Left lung (tissue), 10 donors: ENCODE data around the gene RSAD1. TPM values are rescaled to one million over a fixed set of nuclear protein-coding genes. Genes with fewer than 3 reads are reported as not detected.
A peak's percentile ranks its signal among the peaks of the same experiment; 100 is the strongest.

Source experiments
- ATAC-seq: fragments of 200-7000 bp; cut with Tn5 transposase; one replicate; pipeline ENCODE4 v1.9.1; 2020; ENCODE audit warnings: moderate library complexity
- DNase-seq, 4 donors: peaks; one replicate each; pipeline ENCODE4 v3.0.0-alpha.2; 2013 to 2020
- H3K27ac ChIP-seq, 2 donors: fragments of 200-600 bp; sonication (generic) in 1 of 2; one replicate each; pipeline versions ENCODE4 v1.5.0 to v1.8.0; 2020 to 2021
- H3K27me3 ChIP-seq, 2 donors: fragments of 200-600 bp; sonication (generic) in 1 of 2; one replicate each; pipeline versions ENCODE4 v1.5.0 to v1.8.0; 2020 to 2021
- H3K36me3 ChIP-seq, 2 donors: fragments of 200-600 bp; sonication (generic) in 1 of 2; one replicate each; pipeline versions ENCODE4 v1.5.0 to v1.8.0; 2020 to 2021
- H3K4me1 ChIP-seq, 2 donors: fragments of 200-600 bp; one replicate each; pipeline ENCODE4 v1.8.0; 2021
- H3K4me3 ChIP-seq, 2 donors: fragments of 200-600 bp; sonication (generic) in 1 of 2; one replicate each; pipeline versions ENCODE4 v1.5.0 to v1.8.0; 2020 to 2021; ENCODE audit warnings: mild to moderate bottlenecking in 1 of 2
- H3K9me3 ChIP-seq, 2 donors: fragments of 200-600 bp; sonication (generic) in 1 of 2; one replicate each; pipeline versions ENCODE4 v1.5.0 to v1.8.0; 2020 to 2021
- intact Hi-C, 2 donors: fragments of 100-400 bp; cut with DNase I; formaldehyde crosslinking; loops; one replicate each; pipeline versions ENCODE4 v1.11.2 to v1.14.2; 2022
- polyA plus RNA-seq, 6 donors: library from polyadenylated mRNA; unstranded; fragments of 120-200 nt; gene quantifications; one replicate each; pipeline ENCODE4 v1.2.1, GENCODE V29; 2013; ENCODE audit not compliant: insufficient read length in 6 of 6
- total RNA-seq, 2 donors: library from RNA; stranded (reverse); fragmentation: NEBNext Ultra II Directional; extraction: Animal tissue kit (Norgen Biotek cat#: 25700); gene quantifications; one replicate each; pipeline ENCODE4 v1.2.1, GENCODE V29; 2021
- TF ChIP-seq, protein P1 (sequence below), 2 donors: fragments of 200-600 bp; sonication (generic) in 1 of 2; IDR thresholded peaks; one replicate each; pipeline versions ENCODE4 v1.5.0 to v1.8.0; 2021; ENCODE audit warnings: antibody characterized with exemption in 2 of 2
- donor health status: DM: no; HTN: yes; CAD: no.
- donor health status: DM: no; HTN: no; CAD: no.

RSAD1 gene
- total and polyA plus RNA-seq, 8 donors = 28.5 to 61.5 (median 47.2) TPM

DNA sequence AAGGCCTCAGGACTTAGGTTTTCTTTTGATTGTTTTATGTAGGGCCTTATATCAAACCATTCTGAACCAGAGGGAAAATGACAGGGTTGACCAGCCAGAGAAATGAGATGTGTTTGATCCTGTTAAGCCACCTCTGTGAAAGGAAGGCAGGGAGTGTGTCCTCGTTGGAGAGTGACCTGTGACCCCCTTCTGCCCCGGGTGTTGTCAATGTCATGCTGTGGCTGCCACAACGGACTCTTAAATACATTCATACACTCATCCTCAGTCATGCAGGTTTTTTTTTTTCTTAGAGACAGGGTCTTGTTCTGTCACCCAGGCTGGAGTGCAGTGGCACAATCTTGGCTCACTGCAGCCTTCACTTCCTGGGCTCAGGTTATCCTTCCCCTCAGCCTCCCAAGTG is 35.7 kb downstream of the RSAD1 start:
- no peaks in the 10 kb centered on the region for H3K36me3 ChIP-seq
- intact Hi-C loops = no loop called here
- H3K4me3 ChIP-seq = no peak overlapping the region
- DNase-seq (no peak), ATAC-seq (no peak)
- H3K4me1 ChIP-seq = peaks cover 0 to 5% of the 10 kb centered on the region in 2 donors
- no peaks in the 10 kb centered on the region for H3K27me3 ChIP-seq
- no peak overlapping the region for H3K27ac ChIP-seq
- H3K9me3 ChIP-seq = no peaks in the 10 kb centered on the region
- TF ChIP-seq, protein P1, sequence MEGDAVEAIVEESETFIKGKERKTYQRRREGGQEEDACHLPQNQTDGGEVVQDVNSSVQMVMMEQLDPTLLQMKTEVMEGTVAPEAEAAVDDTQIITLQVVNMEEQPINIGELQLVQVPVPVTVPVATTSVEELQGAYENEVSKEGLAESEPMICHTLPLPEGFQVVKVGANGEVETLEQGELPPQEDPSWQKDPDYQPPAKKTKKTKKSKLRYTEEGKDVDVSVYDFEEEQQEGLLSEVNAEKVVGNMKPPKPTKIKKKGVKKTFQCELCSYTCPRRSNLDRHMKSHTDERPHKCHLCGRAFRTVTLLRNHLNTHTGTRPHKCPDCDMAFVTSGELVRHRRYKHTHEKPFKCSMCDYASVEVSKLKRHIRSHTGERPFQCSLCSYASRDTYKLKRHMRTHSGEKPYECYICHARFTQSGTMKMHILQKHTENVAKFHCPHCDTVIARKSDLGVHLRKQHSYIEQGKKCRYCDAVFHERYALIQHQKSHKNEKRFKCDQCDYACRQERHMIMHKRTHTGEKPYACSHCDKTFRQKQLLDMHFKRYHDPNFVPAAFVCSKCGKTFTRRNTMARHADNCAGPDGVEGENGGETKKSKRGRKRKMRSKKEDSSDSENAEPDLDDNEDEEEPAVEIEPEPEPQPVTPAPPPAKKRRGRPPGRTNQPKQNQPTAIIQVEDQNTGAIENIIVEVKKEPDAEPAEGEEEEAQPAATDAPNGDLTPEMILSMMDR (IDR thresholded peaks at IDR 0.05) = no peak

DNA sequence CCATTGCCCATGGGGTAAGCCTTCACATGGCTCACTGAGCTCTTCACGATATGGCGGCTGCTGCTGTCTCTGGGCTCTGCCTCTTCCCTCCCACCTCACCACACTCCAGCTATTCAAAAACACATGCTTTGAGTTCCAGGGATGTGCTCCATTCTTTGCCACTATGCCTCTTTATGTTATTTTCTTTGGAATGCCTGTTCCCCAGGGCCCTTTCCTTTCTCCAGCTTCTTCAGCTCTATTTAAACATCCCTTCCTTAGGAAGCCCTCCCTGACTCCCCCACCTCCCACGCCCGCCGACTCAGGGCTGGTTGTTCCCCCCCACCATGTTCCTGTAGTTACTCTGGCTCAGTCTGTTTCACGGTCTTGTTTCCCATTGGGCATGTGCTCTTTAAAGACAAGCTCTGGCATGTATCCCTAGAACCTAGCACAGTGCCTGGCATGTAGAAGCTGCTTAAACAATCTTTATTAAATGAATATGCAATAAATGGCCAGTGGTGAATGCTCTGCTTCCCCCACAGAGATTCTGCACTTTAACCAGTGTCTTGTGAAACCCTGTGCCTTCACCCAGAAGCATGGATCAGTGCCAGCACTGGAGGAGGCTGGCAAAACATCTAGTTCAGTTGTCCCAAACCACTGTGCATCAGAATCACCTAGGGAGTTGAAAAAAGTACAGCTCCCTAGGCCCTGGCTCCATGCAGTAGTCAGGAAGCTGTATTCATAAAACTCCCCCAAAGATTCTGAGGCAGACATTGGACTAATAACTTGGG is 36.5 kb downstream of the RSAD1 start:
- H3K36me3 ChIP-seq = no peaks in the 10 kb centered on the region
- intact Hi-C loops = no loop called here
- TF ChIP-seq, protein P1 (IDR thresholded peaks at IDR 0.05) = no peak
- ATAC-seq (no peak), DNase-seq (peak in 1 of 4 donors; percentile 42)
- peaks cover 0 to 5% of the 10 kb centered on the region in 2 donors for H3K4me1 ChIP-seq
- H3K27me3 ChIP-seq = no peaks in the 10 kb centered on the region
- no peak overlapping the region for H3K27ac ChIP-seq
- H3K4me3 ChIP-seq = no peak overlapping the region
- H3K9me3 ChIP-seq = no peaks in the 10 kb centered on the region

DNA sequence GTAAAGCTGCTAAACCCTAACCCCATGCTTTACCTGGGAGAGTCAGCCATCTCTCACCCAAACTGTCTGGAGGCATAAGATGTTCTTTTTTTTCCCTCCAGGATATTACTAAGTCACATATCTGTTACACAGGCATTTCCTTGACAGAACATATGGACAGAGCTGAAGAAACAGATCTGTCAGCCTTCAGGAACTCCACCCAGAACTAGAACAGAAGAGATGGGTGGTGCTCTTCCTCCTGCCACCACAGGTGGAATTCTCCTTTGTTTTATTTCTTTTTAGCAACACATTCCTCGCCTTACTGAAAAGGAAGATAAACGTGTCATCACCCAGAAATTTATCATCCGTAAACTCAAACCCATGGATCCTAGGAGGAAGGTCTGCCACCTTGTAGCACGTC is 38.4 kb downstream of the RSAD1 start:
- Histone ChIP-seq H3K4me1 (no peaks in the 10 kb centered on the region), H3K27me3 (no peaks in the 10 kb centered on the region), H3K4me3 (no peak overlapping the region), H3K36me3 (no peaks in the 10 kb centered on the region), H3K9me3 (no peaks in the 10 kb centered on the region), H3K27ac (no peak overlapping the region)
- TF ChIP-seq, protein P1 (IDR thresholded peaks at IDR 0.05) = no peak
- ATAC-seq = no peak
- DNase-seq = no peak
- intact Hi-C loops = no loop called here

DNA sequence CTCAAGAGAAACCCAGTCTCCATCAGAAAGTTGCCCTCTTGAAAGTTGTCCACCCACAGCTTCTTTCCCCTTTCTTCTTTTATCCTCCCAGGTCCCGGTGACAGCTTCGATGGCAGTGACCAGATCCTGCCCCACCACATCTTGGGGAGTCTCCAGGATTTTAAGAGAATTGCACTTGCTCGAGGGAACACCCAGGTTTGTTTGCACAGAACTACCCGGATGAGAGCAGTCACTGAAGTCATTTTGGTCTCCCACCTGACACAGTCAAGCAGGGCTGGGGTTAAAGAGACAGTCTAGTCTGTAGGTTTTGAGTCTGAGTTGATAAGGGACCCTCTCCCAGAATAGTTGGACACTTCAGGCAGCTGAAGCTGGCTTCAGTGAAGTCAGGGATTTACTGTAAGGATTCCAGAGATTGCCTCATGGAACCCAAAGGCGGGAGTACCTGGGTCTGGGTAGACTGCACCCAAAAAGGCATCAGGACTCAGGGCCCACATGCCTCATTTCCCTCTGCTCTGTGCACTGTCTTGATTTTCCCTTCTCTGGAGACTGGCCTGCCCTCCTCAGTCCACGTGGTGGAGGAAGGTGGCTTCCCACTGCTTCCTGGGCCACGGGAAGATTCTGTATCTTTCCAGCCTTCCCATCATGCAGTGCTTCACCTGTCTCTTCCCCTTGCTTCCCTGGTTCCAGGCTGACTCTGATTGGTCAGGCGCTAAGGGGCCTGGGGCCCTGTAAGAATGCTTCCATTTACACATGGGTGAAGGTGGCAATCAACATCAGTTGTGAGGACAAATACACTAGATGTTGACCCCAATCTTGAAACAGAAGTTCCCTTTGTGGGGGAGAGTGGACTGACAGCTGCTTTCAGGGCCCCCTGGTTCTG is 39.1 kb downstream of the RSAD1 start:
- intact Hi-C loops = no loop called here
- no peak overlapping the region for H3K27ac ChIP-seq
- H3K27me3 ChIP-seq = no peaks in the 10 kb centered on the region
- no peaks in the 10 kb centered on the region for H3K4me1 ChIP-seq
- TF ChIP-seq, protein P1 (IDR thresholded peaks at IDR 0.05) = no peak
- ATAC-seq = no peak
- H3K9me3 ChIP-seq = no peaks in the 10 kb centered on the region
- DNase-seq = peak in 1 of 4 donors; percentile 5
- H3K36me3 ChIP-seq = no peaks in the 10 kb centered on the region
- H3K4me3 ChIP-seq = no peak overlapping the region

DNA sequence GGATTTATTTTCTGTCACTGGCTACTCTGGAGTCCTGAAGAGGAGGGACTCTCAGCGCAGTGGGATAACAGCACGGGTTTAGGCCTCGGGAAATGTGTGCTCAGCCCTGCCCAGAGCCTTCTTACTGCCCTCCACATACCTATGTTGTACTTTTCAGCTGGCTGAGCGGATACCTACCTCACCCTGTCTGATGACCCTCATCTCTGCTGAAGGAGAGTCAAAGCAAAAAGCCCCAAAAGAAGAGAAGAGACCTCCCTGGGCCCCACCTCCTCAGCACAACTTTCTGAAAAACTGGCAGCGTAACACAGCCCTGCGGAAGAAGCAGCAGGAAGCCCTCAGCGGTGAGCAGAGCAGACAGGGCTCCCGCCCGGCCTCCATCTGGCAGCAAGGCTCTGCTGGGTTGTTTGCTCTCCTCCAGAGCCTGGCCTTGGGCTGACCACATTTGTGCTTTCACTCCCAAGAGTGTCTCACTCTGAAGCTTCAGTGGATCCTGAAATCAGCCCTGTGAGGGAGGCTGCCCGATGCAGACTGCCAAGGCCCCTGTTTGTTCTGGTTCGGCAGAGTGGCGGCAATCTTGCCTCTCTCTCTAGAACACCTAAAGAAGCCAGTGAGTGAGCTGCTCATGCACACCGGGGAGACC is 39.8 kb downstream of the RSAD1 start:
- ATAC-seq = no peak
- no peaks in the 10 kb centered on the region for H3K4me1 ChIP-seq
- no peaks in the 10 kb centered on the region for H3K27me3 ChIP-seq
- TF ChIP-seq, protein P1 (IDR thresholded peaks at IDR 0.05) = no peak
- peak in 1 of 4 donors; percentile 53 for DNase-seq
- no peak overlapping the region for H3K4me3 ChIP-seq
- H3K36me3 ChIP-seq = no peaks in the 10 kb centered on the region
- intact Hi-C loops = no loop called here
- no peaks in the 10 kb centered on the region for H3K9me3 ChIP-seq
- H3K27ac ChIP-seq = no peak overlapping the region
